Activated gamma-delta T cell (primary cell): ENCODE data around the gene OR6C3.
"Not testable (repeated sequence)": the region's sequence is repeated elsewhere in the genome, so short reads cannot be mapped to it uniquely, and the experiment has no call there.

Source experiments
- DNase-seq: peaks from one replicate; lab custom pipeline; 2025; lab: John Stamatoyannopoulos, UW
- total RNA-seq, 2 donors: gene quantifications; one replicate each; lab custom pipeline; 2026; lab: John Stamatoyannopoulos, UW

Gene OR6C3
- total RNA-seq, result 0 reads per million in 2 donors

DNA sequence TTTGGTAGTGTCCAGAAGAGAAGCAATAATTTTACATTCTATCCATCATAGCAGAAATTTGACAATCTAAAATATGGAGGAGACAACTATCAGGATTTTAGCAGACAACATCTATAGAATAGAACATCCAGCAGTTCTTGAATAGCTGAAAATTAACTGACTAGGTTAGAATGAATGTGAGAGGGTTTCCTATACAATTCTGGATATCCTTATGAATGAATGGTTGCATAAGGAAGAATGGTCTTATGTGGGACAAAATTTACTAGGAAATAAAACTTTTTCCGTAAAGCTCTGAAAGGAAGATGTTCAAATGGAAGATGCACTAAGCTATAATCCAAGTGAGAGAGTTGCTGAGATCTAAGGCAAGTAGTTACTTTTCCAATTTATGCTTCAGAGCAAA lies at the start of gene OR6C3:
TSS of gene OR6C3 (plus strand) at position 301 of the 400 bp plus-strand sequence. CDS start 955 bp downstream, outside the sequence.
- DNase-seq, result no peak

DNA sequence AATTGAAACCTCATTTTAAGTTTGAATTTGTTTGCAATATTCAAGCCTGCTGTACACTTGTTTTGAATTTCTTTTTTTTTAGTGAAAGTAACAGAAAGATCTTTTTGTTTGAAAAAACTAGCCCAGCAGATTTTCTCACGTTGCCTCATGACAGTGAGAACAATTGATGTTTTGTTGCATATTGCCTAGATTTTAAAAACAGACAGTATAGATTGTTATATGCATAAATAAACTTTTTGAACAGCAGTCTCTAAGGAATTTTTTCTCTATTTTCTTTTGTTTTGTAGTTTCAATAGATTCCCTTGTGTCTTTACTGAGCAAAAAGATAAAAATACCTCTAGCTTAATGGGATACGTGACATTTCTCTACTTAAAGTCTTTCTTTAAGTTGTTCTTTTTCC lies 49.6 kb upstream of the OR6C3 start:
- DNase-seq, result no peak

DNA sequence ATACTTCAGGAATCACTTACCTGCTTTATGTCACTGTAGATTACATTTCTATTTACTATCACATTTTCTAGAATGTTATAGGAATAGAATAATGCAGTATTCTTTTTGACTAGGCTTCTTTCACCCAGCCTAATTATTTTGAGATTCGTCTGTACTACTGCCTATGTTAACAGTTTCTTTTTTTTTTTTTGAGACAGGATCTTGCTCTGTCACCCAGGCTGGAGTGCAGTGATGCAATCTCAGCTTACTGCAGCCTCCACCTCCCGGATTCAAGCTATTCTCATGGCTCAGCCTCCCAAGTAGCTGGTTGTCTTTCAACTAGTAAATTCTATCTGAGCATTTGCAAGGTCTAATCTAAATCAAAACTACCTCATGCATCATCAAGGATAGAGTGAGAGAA lies 40.5 kb upstream of the OR6C3 start:
- no peak for DNase-seq

DNA sequence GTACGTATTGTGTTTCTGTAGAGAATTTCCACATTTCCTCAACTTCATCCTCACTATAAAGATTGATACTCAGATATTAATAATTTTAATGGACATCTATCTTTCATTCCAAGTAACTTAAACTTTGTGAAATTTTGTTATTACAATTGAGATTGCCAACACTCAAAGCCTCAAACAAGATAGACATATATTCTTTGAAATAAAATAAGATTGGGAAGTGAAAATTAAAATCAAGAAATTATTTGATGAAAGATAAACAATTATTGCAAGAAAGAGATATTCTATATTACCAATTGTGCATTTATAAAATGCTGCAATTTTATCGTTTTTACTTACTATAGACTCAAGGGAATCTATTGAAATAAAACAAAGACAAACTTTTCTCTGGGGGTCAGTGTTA lies 34.1 kb upstream of the OR6C3 start, which contains the start of gene OR6C6:
TSS of gene OR6C6 (minus strand) at position 101 of the 400 bp plus-strand sequence. CDS start 1,337 bp downstream, outside the sequence.
- no peak for DNase-seq

DNA sequence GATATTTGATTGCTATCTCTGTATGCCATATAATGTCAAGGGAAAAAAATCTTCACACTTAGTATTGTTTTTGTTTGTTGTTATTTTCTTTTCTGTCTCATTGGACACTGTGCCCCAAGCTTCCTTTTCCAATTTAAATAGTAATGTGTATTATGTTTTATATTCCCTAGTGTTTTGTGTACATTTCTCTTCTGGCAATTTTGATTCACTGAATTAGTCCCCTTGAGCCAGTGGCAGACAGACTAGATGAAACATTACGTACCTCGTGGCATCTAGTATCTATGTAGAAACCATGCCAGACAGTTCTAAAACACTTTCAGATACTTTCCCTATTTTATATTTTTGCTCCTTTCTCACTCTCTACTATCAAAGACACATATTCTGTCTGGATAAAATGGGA lies 16.5 kb upstream of the OR6C3 start, which contains the start of gene OR6C1:
TSS of gene OR6C1 (plus strand) at position 301 of the 400 bp plus-strand sequence. CDS start 6,257 bp downstream, outside the sequence.
- DNase-seq, result no peak

DNA sequence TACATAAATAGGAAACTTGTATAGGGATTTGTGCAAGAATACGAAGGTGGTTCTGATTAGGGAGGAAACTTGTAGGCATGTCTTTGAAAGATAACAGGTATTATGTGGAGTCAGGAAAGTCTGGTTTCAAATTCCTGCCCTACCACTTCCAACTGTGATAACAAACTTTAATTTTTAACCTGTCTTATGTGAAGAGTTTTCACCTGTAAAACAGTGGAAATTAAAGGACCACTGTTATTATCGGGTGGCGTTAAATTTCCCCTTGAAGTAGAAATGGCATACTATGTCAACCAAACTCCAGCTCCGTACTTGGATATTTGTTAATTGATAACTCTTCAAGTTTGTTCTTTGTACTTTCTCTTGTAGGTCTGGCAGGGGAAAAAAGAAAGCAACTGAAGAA lies 10.3 kb upstream of the OR6C3 start:
- no peak for DNase-seq

DNA sequence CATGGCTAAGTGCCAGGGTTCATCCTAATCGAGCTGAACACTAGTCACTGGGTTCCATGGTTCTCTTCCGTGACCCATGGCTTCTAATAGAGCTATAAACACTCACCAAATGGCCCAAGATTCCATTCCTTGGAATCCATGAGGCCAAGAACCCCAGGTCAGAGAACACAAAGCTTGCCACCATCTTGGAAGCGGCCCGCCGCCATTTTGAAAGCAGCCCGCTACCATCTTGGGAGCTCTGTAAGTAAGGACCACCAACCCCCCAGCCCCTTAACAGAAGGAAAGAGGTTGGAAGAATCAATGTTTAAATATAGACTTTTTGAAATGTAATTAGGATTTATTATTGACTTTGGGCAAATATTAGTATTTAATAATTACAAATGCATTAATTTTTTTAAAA lies 4.7 kb upstream of the OR6C3 start:
- DNase-seq, result not testable (repeated sequence)

DNA sequence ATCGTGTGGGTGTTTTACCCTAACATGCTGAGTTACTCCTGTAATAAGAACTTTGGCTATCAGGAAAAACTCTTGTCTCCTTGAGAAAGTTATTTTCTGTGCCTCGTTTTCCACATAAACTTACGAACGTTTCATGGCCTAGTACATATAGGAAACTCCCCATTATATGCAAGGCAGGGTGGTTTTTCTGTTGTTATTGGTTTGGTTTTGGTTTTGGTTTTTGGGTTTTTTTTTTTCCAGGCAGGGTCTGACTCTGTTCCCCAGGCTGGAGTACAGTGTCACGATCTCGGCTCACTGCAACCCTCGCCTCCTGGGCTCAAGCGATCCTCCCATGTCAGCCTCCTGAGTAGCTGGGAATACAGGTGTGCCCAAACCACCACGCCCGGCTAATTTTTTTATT lies 5.5 kb downstream of the OR6C3 start:
- DNase-seq, result no peak

DNA sequence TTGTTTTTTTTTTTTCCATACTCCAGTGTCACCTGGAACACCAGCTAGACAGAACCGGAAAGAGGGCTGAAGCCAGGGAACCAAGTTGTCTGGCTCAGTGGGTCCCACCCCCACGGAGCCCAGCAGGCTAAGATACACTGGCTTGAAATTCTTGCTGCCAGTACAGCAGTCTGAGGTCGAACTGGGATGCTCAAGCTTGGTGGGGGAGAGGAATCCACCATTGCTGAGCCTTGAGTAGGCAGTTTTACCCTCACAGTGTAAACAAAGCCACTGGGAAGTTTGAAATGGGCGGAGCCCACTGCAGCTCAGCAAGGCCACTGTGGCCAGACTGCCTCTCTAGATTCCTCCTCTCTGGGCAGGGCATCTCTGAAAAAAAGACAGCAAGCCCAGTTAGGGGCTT lies 24.8 kb downstream of the OR6C3 start:
- DNase-seq, result not testable (repeated sequence)

DNA sequence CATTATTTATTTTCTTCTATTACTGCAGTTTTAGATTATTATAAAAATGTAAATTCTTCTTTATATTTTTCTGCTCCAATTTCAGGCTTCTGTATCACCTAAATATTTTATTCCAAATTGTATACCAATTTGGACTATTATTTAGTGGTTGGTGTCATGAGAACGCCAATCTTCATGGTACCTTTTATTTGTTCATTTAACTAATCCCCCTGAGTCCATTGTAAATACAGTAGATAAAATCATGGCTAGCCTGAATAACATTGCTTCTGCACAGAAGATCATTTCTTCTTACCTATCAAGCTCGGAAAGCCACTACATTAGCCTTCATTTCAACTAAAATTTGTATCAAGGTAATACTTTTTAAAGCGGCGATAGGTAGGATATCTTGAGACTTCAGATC lies 32.1 kb downstream of the OR6C3 start, which contains the start of gene OR6C75:
TSS of gene OR6C75 (plus strand) at position 301 of the 400 bp plus-strand sequence. CDS start 2,136 bp downstream, outside the sequence.
- DNase-seq, result no peak

DNA sequence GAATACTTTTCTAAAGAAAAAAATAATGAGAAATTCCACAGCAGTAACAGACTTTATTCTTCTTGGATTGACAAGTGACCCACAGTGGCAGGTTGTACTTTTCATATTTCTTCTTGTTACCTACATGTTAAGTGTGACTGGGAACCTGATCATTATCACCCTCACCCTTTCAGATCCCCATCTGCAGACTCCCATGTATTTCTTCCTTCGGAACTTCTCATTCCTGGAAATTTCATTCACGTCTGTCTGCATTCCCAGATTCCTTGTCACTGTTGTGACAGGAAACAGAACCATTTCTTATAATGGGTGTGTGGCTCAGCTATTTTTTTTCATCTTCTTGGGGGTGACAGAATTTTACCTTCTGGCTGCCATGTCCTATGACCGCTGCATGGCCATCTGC lies 34.5 kb downstream of the OR6C3 start:
- DNase-seq, result no peak

DNA sequence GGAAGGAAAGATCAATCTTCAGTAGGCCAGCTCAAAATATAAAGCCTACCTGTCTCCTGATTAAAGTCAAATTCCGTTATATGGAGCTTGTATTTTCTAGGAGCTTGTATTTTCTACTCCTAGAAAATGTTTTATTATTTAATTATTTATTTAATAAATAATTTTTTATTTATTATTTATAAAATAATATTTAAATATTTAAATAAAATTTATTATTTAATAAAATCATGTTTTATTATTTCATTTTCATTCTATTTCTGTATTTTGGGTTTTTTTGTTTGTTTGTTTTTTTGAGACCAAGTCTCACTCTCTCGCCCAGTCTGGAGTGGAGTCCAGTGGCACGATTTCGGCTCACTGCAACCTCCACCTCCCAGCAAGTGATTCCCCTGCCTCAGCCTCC lies 42.0 kb downstream of the OR6C3 start:
- DNase-seq, result no peak
